HepG2 (cell line): ENCODE data around the gene LYRM4. TPM values are rescaled to one million over a fixed set of nuclear protein-coding genes. Genes with fewer than 3 reads are reported as not detected.
A peak's percentile ranks its signal among the peaks of the same experiment; 100 is the strongest.

Source experiments
- ARID4A ChIP-seq: sonication (generic); formaldehyde crosslinking; IDR thresholded peaks from 2 replicates; pipeline ENCODE4 v1.5.0; 2020; ENCODE audit warnings: mild to moderate bottlenecking, missing genetic modification reagents, borderline replicate concordance
- HDAC2 ChIP-seq: sonication (generic); formaldehyde crosslinking; IDR thresholded peaks from 2 replicates; pipeline ENCODE4 v1.4.0; 2020; ENCODE audit warnings: missing genetic modification reagents
- MAZ ChIP-seq, 2 experiments: sonication (generic) in 1 of 2; formaldehyde crosslinking in 1 of 2; IDR thresholded peaks; 2 replicates each; pipeline versions ENCODE4 v1.5.0 to v1.6.1; 2012 to 2020; ENCODE audit warnings: low read depth in 2 of 2, mild to moderate bottlenecking in 2 of 2, borderline replicate concordance in 1 of 2, improper control_type of control experiment in 1 of 2, low read length in 1 of 2, missing genetic modification reagents in 1 of 2, moderate library complexity in 1 of 2
- MTA1 ChIP-seq: sonication (generic); formaldehyde crosslinking; IDR thresholded peaks from 2 replicates; pipeline ENCODE4 v1.4.0; 2020; ENCODE audit warnings: missing genetic modification reagents, mild to moderate bottlenecking, borderline replicate concordance
- NFRKB ChIP-seq: fragments of 450-650 bp; IDR thresholded peaks from 2 replicates; pipeline ENCODE4 v1.6.1; 2017
- NR2F1 ChIP-seq, 2 experiments: fragments of 450-650 bp in 1 of 2; formaldehyde crosslinking in 1 of 2; IDR thresholded peaks; 2 replicates each; pipeline versions ENCODE4 v1.5.0 to v1.6.1; 2016 to 2020; ENCODE audit warnings: mild to moderate bottlenecking in 1 of 2, missing compliant biosample characterization in 1 of 2, missing genetic modification reagents in 1 of 2, moderate library complexity in 1 of 2
- SMAD3 ChIP-seq: sonication (generic); formaldehyde crosslinking; IDR thresholded peaks from 2 replicates; pipeline ENCODE4 v1.4.0; 2020; ENCODE audit warnings: missing genetic modification reagents
- TBL1XR1 ChIP-seq: fragments of 150-350 bp; IDR thresholded peaks from 2 replicates; pipeline ENCODE4 v1.6.1; 2014; ENCODE audit warnings: borderline replicate concordance, low read length; ENCODE audit not compliant: partially characterized antibody
- YEATS4 ChIP-seq: sonication (generic); formaldehyde crosslinking; IDR thresholded peaks from 2 replicates; pipeline ENCODE4 v1.4.0; 2020; ENCODE audit warnings: missing genetic modification reagents, borderline replicate concordance
- ZBTB38 ChIP-seq: sonication (generic); formaldehyde crosslinking; IDR thresholded peaks from 2 replicates; pipeline ENCODE4 v1.5.1; 2020; ENCODE audit warnings: mild to moderate bottlenecking, missing genetic modification reagents
- ZFY ChIP-seq: sonication (generic); formaldehyde crosslinking; IDR thresholded peaks from 2 replicates; pipeline ENCODE4 v1.4.0; 2020; ENCODE audit warnings: missing genetic modification reagents
- ZNF138 ChIP-seq: sonication (generic); formaldehyde crosslinking; IDR thresholded peaks from 2 replicates; pipeline ENCODE4 v1.5.0; 2020; ENCODE audit warnings: mild to moderate bottlenecking, low read depth, missing genetic modification reagents
- ZNF143 ChIP-seq: sonication (generic); formaldehyde crosslinking; IDR thresholded peaks from 2 replicates; pipeline ENCODE4 v1.4.0; 2020; ENCODE audit warnings: missing genetic modification reagents
- ZNF333 ChIP-seq: sonication (generic); formaldehyde crosslinking; IDR thresholded peaks from 2 replicates; pipeline ENCODE4 v1.4.0; 2020; ENCODE audit warnings: mild to moderate bottlenecking, missing genetic modification reagents, borderline replicate concordance
- ZNF431 ChIP-seq: sonication (generic); formaldehyde crosslinking; IDR thresholded peaks from 2 replicates; pipeline ENCODE4 v1.9.0; 2022; ENCODE audit warnings: missing genetic modification reagents, low read depth, mild to moderate bottlenecking, borderline replicate concordance
- ZNF510 ChIP-seq: sonication (generic); formaldehyde crosslinking; IDR thresholded peaks from 2 replicates; pipeline ENCODE4 v1.4.0; 2020; ENCODE audit warnings: low read depth, mild to moderate bottlenecking, missing genetic modification reagents
- ZNF605 ChIP-seq: sonication (generic); formaldehyde crosslinking; IDR thresholded peaks from 2 replicates; pipeline ENCODE4 v1.8.0; 2022; ENCODE audit warnings: mild to moderate bottlenecking, missing genetic modification reagents
- ZNF83 ChIP-seq: sonication (generic); formaldehyde crosslinking; IDR thresholded peaks from 2 replicates; pipeline ENCODE4 v1.4.0; 2020; ENCODE audit warnings: missing genetic modification reagents, mild to moderate bottlenecking, borderline replicate concordance
- ZSCAN30 ChIP-seq: sonication (generic); formaldehyde crosslinking; IDR thresholded peaks from 2 replicates; pipeline ENCODE4 v1.5.0; 2020; ENCODE audit warnings: mild to moderate bottlenecking, missing genetic modification reagents
- polyA plus RNA-seq, 8 experiments: library from polyadenylated mRNA; depleted of rRNA in 3 of 8; stranded (reverse) in 7 of 8; unstranded in 1 of 8; fragments of >200 nt; fragmentation: Illumina TruSeq in 4 of 8; extraction: Trizol in 4 of 8; gene quantifications; 2 replicates each; pipeline versions ENCODE4 v1.2.1 to v1.2.3, GENCODE V29; 2011 to 2016; ENCODE audit warnings: low read depth in 4 of 8, missing spikeins in 1 of 8, mixed read lengths in 1 of 8; ENCODE audit not compliant: insufficient read depth in 1 of 8
- total RNA-seq, 5 experiments: library from RNA; depleted of rRNA; stranded (reverse); fragments of >200 nt; fragmentation: Illumina TruSeq; extraction: Trizol; gene quantifications; 2 replicates each; pipeline ENCODE4 v1.2.3, GENCODE V29; 2016; ENCODE audit warnings: low read depth in 1 of 5
- TF ChIP-seq, protein P1 (sequence below): IDR thresholded peaks from 2 replicates; pipeline ENCODE4 v1.4.0; 2020; ENCODE audit warnings: mild to moderate bottlenecking, missing genetic modification reagents

Gene LYRM4
- total and polyA plus RNA-seq, 2 of the 13 experiments (the other 11 are each of a cell fraction or from before 2014, with no cell fraction given): 64.6 to 67.5 TPM

DNA sequence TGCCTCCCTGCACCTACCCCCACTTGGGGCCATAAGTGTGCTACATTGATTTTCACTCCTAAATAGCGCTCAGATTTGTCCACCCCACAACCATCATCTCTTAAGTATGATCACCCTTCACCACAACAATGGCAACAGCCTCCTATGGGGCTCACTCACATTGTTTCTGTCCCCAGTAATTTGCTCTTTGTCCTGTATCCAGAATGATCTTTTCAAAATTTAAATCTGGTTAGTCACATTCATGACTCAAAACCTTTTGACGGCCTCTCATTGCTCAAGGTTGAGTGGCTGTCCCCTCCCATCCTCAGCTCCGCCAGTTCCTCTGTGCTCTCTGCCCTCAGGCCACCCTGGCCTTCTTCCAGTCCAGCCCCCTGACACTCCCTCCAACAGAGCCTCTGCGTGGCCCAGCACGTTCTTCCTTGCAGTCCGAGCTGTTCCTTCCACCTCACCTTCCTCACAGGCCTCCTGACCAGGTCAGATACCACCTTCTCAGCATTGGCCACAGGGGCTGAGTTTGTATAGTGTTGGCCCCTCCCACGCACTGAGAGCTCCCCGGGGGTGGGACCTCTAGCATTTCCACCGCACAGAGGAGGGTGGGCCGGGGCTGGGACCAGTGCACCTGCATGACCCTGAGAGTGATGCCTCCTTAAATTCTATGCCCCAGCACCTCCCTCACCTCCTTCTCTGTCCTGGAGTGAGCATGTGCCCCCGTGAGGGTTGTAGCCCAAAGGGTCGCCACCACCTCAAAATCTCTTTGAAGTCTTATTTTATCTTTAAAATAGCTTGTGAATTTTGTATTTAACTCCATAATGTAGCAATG is 178.1 kb downstream of the LYRM4 start (continued):
- TF ChIP-seq ARID4A (peak; percentile 66; the same call in 1 of the 2 replicates), NR2F1 (CRISPR knock-in tag; IDR thresholded peaks at IDR 0.05) (0 out of 4 replicates have a peak, but pooled peaks of 1 of the 2 experiments have one; percentile 20), ZNF138 (peak; percentile 62; the same call in 1 of the 2 replicates), ZBTB38 (peak; percentile 79), ZNF83 (CRISPR knock-in tag) (0 out of 2 replicates have a peak, but pooled peaks have one; percentile 60), ZNF605 (CRISPR knock-in tag) (0 out of 2 replicates have a peak, but pooled peaks have one; percentile 45), ZNF333 (CRISPR knock-in tag) (no peak), YEATS4 (CRISPR knock-in tag) (peak; percentile 67; the same call in 1 of the 2 replicates), ZSCAN30 (no peak), NFRKB (no peak), TBL1XR1 (no peak), ZNF431 (CRISPR knock-in tag) (peak; percentile 80; the same call in 1 of the 2 replicates), SMAD3 (no peak), MTA1 (CRISPR knock-in tag) (peak; percentile 97), MAZ (IDR thresholded peaks at IDR 0.05; ENCODE audit: borderline replicate concordance, low read depth, low read length) (peak; percentile 34; the same call in 1 of the 2 replicates), MAZ (CRISPR knock-in tag; IDR thresholded peaks at IDR 0.05; ENCODE audit: low read depth) (no peak), HDAC2 (peak; percentile 82), ZNF143 (CRISPR knock-in tag) (no peak), ZNF510 (CRISPR knock-in tag) (0 out of 2 replicates have a peak, but pooled peaks have one; percentile 11), ZFY (CRISPR knock-in tag) (peak; percentile 80)
- TF ChIP-seq, protein P1, sequence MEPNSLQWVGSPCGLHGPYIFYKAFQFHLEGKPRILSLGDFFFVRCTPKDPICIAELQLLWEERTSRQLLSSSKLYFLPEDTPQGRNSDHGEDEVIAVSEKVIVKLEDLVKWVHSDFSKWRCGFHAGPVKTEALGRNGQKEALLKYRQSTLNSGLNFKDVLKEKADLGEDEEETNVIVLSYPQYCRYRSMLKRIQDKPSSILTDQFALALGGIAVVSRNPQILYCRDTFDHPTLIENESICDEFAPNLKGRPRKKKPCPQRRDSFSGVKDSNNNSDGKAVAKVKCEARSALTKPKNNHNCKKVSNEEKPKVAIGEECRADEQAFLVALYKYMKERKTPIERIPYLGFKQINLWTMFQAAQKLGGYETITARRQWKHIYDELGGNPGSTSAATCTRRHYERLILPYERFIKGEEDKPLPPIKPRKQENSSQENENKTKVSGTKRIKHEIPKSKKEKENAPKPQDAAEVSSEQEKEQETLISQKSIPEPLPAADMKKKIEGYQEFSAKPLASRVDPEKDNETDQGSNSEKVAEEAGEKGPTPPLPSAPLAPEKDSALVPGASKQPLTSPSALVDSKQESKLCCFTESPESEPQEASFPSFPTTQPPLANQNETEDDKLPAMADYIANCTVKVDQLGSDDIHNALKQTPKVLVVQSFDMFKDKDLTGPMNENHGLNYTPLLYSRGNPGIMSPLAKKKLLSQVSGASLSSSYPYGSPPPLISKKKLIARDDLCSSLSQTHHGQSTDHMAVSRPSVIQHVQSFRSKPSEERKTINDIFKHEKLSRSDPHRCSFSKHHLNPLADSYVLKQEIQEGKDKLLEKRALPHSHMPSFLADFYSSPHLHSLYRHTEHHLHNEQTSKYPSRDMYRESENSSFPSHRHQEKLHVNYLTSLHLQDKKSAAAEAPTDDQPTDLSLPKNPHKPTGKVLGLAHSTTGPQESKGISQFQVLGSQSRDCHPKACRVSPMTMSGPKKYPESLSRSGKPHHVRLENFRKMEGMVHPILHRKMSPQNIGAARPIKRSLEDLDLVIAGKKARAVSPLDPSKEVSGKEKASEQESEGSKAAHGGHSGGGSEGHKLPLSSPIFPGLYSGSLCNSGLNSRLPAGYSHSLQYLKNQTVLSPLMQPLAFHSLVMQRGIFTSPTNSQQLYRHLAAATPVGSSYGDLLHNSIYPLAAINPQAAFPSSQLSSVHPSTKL: peak; percentile 68; the same call in 1 of the 2 replicates
